CD1c-positive myeloid dendritic cell (primary cell): ENCODE measurements around the gene EVL.

Experiments
- DNase-seq: peaks from one replicate; pipeline ENCODE4 v3.0.0-alpha.2; 2016; ENCODE audit errors: extremely low spot score

EVL gene

GRCh38 chr14:100128688-100129087 is 63.5 kb downstream of the EVL start:
- no peak for DNase-seq

- DNase-seq: no peak
Observed at GRCh38 chr14:100129161-100129589, 64.0 kb downstream of the EVL start.

GRCh38 chr14:100130521-100130920 is 65.3 kb downstream of the EVL start:
- no peak for DNase-seq

- no peak for DNase-seq
Observed at GRCh38 chr14:100131181-100131580, 66.0 kb downstream of the EVL start.

GRCh38 chr14:100132161-100132902 is 67.1 kb downstream of the EVL start:
- no peak for DNase-seq

DNA sequence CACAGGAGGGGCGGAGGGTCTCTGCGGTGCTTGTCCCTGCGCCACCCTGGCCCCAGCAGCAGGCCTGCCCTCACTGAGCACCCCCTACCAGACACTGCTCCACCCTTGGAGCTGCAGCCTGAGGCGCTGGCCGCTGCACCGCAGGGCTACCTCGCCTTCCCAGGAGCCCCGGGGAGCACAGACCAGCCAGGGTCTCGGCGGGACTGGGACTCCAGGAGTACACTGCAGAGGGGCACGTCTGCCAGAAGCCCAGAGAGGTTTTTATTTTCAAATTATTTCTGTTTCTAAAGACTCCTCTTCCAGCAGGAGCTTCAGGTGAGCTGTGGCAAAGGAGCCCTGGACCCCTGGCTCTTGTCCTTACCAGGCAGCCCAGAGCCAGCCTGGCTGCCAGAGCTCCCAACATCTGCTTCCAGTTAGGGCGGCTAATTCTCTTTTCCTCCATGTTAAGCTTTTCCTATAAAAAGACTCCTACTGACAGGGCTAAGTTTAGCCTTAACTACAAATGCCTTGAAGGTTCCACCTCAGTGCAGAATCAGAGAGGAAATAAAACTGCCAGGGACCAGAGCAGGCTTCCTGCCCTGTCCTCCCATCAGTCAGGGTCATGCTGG is 67.8 kb downstream of the EVL start:
- no peak for DNase-seq

DNA sequence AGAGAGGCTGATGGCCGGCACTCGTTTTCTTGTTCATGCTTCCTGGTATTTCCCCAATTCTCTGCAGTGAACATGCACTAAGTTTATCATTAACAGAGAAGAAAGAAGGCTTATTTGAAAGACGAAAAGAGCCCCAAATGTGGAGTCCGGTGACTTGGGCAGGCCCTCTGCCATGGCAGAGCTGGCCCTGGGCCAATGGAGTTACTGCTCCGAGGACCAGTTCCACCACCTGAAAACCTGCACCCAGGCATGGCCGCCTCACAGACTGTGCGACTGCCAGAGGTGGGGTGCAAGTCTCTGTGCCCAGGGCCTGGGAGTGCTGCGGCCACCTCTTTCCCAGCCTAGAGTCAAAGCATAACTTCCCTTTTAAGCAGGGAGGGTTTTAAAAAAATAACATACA is 69.4 kb downstream of the EVL start:
- DNase-seq: no peak

DNA sequence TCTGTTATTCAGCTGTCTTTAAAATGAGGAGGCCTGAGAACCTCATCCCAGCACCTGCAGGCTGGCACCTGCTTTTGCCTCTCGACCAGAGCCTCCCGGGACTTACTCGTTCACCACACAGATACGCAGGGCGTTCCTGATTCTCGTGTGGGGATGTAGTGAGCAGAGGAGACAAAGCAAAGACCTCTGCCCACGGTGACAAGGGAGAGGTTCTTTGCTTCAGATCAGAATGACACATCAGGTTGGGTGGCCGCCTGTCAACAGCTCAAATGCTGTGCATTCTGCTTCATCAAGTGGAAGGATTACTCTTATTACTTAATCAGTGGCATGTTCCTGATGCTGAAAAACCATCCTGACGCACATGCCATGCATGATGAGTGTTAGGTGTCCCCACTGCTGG is 69.9 kb downstream of the EVL start:
- no peak for DNase-seq

DNA sequence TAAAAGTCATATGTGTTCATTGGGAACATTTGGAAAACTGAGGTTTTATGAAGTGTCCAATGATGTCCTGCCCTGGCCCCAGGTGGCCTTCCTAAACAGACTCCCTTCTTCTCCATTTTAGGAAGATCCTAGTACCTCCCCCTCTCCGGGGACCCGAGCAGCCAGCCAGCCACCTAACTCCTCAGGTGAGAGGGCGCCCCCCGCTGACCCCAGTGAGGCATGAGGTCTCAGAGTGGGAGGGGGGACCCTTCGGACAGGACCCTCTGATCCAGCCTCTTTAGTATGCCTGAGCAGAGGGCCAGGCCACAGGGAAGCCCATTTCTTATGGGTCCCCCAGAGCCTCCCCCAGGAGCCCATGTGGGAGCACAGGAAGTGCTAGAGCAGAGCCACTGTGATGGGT is 70.6 kb downstream of the EVL start:
- DNase-seq: no peak

- no peak for DNase-seq
Observed at GRCh38 chr14:100137173-100137572, 72.0 kb downstream of the EVL start.

GRCh38 chr14:100138082-100138787 is 73.0 kb downstream of the EVL start:
- DNase-seq: no peak

GRCh38 chr14:100138955-100139354 is 73.7 kb downstream of the EVL start:
- no peak for DNase-seq

- no peak for DNase-seq
Observed at GRCh38 chr14:100140452-100141078, 75.3 kb downstream of the EVL start.

DNA sequence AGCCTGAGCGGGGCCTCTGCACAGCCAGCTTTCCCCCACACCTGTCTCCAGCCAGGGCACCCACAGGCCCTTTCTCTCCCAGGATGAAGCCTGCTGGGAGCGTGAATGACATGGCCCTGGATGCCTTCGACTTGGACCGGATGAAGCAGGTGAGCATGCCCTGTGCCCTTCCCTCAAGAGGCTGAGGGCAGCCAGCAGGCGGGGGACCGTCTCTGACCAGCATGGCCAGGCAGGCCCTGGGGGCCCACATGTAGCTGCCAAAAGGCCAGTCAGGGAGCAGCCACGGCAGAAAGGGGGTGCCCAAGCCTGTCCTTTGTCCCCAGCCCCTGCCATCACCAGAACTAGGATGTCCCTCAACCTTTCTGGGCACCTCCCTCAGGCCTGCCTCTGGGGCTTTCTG is 75.9 kb downstream of the EVL start:
- no peak for DNase-seq

GRCh38 chr14:100142073-100143040 is 77.1 kb downstream of the EVL start:
- DNase-seq: no peak

- DNase-seq: no peak
Observed at GRCh38 chr14:100143523-100143922, 78.3 kb downstream of the EVL start.

GRCh38 chr14:100143934-100144333 is 78.7 kb downstream of the EVL start:
- DNase-seq: no peak

GRCh38 chr14:100144645-100144995 is 79.4 kb downstream of the EVL start:
- no peak for DNase-seq

DNA sequence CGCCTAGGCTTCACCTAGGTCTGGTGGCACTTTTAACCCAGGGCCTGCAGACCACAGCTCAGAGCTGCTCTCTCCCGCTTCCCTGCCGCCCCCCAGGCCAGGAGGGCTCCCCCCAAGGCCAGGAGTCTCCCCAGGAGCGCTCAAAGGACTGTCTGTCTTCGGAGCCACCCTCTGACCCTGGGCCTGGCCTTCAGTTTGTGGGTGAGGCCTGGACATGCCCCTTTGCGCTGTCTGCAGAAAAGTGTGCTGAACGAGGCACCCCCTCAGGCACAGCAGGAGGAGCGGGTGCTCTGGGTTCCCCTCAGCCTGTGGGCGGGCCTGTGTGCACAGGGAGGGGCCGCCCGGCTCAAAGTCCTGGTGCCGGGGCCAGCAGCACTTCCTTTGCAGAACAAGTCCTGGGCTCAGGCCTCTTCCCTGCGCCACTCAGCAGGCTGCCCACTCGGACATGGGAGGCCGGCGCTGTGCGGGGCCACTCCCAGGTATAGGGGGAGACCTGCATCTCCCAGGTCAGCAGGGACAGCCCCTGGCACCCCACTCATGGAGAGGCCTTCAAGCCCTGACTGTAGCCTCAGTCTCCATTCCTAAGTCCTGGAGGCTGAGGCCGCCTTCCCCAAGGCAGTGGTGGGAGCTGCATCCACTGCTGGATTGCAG is 79.9 kb downstream of the EVL start:
- no peak for DNase-seq

- no peak for DNase-seq
Observed at GRCh38 chr14:100145682-100146464, 80.7 kb downstream of the EVL start.
